ENCODE results near the gene ITPA.

Gene ITPA

DNA sequence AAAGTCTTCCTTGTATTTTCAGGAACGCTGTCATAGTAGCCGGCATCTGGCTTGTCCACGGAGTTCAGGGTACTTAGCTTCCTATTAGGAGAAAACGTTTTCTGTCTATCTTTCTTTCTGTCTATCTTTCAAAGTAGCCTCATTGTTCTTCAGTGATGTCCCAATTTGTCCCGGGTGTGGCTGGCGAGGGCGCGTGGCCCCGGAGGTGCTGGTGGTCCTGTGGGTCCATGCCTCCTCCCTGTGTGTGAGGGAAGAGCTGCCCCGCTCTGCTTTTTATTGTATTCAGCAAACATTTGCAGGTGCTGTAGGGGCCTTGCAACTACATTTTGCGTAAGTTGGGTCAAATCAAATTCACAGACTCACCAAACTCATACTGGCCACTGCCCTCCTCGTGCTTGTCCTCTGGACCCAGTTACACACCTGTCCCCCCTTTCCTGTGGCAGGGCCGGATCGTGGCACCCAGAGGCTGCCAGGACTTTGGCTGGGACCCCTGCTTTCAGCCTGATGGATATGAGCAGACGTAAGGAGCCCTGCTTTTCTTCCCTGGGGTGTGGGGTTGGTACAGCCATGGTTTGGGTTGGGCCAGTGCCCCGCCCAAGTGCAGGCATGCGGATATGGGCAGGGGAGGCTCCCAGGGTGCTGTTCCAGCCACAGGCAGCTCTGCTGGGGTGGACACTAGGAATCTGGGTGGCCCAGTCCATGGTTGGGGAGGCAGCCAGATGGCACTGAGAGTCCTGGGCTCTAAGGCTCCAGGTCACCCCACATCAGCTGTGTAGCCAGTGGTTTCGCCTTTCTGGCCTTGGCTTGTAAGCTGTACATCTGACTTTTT is 12.3 kb downstream of the ITPA start:
- no peak for DNase-seq (ENCODE audit: low read depth, low spot score)
- Histone ChIP-seq H3K27ac (ENCODE audit: low read length) (no peak overlapping the region), H3K4me1 (ENCODE audit: control insufficient read depth, insufficient read depth, low read length) (no peaks in the 10 kb centered on the region; the same call in 1 of the 2 replicates), H3K9me3 (ENCODE audit: control insufficient read depth, insufficient read depth, low read length) (no peaks in the 10 kb centered on the region), H3K27me3 (ENCODE audit: control insufficient read depth, insufficient read depth, low read length) (no peaks in the 10 kb centered on the region), H3K4me3 (ENCODE audit: low read length) (no peak overlapping the region), H3K36me3 (ENCODE audit: control insufficient read depth, insufficient read depth, low read length) (peaks cover 19% of the 10 kb centered on the region)
- WGBS (ENCODE audit: insufficient coverage, insufficient read length): no CpG with 5 or more reads among the region's 18 CpGs

DNA sequence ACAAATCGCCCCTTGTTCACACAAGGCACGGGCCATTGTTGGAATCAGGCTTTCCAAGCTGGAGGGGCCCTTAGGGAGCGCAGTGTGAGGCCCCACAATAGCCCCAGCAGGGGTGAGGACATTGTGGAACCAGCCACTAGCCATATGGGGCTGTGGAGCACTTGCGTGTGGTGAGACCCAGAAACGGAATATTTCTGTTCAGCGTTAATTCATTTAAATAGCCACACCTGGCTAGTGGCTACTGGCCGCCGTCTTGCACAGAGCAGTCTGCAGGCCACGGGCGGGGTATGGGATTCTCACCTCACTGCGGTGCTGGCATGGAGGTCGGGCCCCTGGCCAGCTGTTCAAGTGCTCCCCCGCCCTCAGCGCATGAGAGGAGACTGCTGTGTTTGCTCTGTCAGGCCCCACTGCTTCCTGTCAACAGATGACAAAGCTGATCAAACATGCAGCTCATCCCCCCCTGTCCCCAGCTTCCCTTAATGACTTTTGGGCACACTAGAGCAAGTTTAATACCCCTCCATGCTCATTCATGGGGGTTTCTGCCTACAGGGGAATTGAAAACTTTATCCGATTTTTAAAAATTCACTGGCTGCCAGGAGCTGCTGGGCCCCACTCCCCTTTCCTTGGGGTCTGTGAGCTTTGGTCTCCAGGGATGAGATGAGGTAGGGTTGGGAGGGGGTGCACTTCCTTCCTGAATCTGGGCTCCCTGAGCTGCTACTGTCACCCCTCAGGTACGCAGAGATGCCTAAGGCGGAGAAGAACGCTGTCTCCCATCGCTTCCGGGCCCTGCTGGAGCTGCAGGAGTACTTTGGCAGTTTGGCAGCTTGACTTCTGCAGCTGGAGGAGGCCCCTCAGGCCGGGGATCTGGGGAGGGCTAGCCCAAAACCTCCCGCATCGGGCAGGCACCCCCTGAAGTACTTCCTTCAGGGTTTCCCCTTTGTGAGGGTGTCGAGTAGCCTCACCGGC is 13.6 kb downstream of the ITPA start:
- Histone ChIP-seq H3K27ac (ENCODE audit: low read length) (no peak overlapping the region), H3K36me3 (ENCODE audit: control insufficient read depth, insufficient read depth, low read length) (peaks cover 25% of the 10 kb centered on the region), H3K27me3 (ENCODE audit: control insufficient read depth, insufficient read depth, low read length) (no peaks in the 10 kb centered on the region), H3K4me1 (ENCODE audit: control insufficient read depth, insufficient read depth, low read length) (no peaks in the 10 kb centered on the region; the same call in 1 of the 2 replicates), H3K9me3 (ENCODE audit: control insufficient read depth, insufficient read depth, low read length) (no peaks in the 10 kb centered on the region), H3K4me3 (ENCODE audit: low read length) (no peak overlapping the region)
- no peak for DNase-seq (ENCODE audit: low read depth, low spot score)
- no CpG with 5 or more reads among the region's 25 CpGs for WGBS (ENCODE audit: insufficient coverage, insufficient read length)

DNA sequence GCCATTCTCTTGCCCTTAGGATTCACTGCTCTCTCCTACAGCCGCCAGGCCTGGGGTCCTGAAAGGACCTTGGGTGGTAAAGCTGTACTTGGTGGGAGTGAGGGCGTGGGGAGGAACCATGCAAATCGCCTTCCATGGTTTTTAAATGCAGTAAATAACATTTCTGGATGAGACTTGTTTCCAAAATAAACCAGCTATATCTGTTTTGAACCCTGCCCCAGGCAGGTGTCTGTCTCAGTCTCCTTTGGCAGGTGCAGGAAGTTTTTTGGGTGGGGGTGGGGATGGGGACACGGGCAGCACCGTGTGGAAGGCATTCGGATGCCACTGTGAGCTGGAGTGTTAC is 14.3 kb downstream of the ITPA start:
- no peaks in the 10 kb centered on the region; the same call in 1 of the 2 replicates for H3K4me1 ChIP-seq (ENCODE audit: control insufficient read depth, insufficient read depth, low read length)
- peaks cover 25% of the 10 kb centered on the region for H3K36me3 ChIP-seq (ENCODE audit: control insufficient read depth, insufficient read depth, low read length)
- no peaks in the 10 kb centered on the region for H3K27me3 ChIP-seq (ENCODE audit: control insufficient read depth, insufficient read depth, low read length)
- H3K27ac ChIP-seq (ENCODE audit: low read length): no peak overlapping the region
- no peaks in the 10 kb centered on the region for H3K9me3 ChIP-seq (ENCODE audit: control insufficient read depth, insufficient read depth, low read length)
- no peak overlapping the region for H3K4me3 ChIP-seq (ENCODE audit: low read length)
- DNase-seq (ENCODE audit: low read depth, low spot score): no peak
- WGBS (ENCODE audit: insufficient coverage, insufficient read length): no CpG with 5 or more reads among the region's 6 CpGs

DNA sequence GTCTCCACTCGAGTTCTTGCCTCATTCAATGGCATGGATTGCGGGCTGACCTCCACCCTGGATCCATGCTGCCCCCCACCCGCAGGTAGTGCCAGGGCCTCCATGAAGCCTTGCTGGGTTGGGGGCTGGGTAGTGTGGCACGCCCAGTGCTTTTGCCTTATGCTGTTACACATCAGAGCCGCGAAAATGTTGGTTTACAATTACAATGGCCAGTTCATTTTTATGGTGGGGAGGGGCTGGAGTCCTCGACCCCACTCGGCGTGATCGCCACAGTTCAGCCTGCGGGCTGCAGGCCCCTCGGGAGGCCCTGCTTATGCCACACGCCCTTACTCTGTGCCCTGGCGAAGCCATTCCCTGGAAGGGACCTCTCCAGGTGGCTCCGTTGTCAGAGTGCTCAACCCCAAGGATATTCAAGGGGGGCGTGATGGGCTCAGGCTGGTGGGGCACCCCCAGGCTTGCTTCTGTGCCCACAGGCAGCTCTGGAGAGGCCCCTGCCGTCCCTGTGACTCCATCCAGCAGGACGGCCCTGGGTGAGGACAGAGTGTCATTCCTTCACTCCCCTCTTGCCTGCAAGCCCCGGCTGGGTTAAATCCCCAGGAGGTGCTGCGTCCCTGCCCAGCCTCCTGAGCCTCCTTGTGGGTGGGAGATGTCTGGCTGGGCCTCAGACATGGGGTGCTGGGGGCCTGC is 14.8 kb downstream of the ITPA start:
- DNase-seq (ENCODE audit: low read depth, low spot score): no peak

DNA sequence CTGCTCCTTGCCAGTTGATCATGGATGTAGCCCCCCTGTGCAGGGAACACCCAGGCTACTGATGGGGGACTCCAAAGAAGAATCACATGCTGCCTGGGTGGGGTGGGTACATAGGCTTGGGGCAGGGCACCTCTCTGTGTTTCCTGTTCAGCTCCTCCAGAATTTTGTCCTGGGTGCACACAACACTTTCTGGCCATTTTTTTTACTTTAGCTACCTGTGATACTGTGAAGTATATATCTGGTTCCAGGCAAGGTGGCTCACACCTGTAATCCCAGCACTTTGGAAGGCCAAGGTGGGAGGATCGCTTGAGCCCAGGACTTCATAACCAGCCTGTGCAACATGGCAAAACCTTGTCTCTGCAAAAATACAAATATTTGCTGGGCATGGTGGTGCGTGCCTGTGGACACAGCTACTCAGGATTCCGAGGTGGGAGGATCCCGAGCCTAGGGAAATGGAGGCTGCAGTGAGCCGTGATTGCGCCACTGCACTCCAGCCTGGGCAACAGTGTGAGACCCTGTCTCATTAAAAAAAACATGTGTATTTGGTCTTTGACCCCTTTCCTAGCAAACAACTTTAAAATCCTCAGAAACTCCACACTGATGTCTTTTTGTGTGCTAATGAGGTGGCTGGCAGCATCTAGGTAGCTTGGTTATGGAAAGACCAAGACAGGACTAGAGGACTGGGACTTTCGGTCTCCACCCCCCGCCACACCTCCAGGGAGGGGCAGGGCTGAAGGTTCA is 15.6 kb downstream of the ITPA start:
- H3K27ac ChIP-seq (ENCODE audit: low read length): no peak overlapping the region
- H3K9me3 ChIP-seq (ENCODE audit: control insufficient read depth, insufficient read depth, low read length): no peaks in the 10 kb centered on the region
- H3K4me3 ChIP-seq (ENCODE audit: low read length): no peak overlapping the region
- no peak for DNase-seq (ENCODE audit: low read depth, low spot score)
- WGBS (ENCODE audit: insufficient coverage, insufficient read length): no CpG with 5 or more reads among the region's 8 CpGs
- H3K36me3 ChIP-seq (ENCODE audit: control insufficient read depth, insufficient read depth, low read length): peaks cover 30% of the 10 kb centered on the region
- H3K4me1 ChIP-seq (ENCODE audit: control insufficient read depth, insufficient read depth, low read length): no peaks in the 10 kb centered on the region; the same call in 1 of the 2 replicates
- no peaks in the 10 kb centered on the region for H3K27me3 ChIP-seq (ENCODE audit: control insufficient read depth, insufficient read depth, low read length)

More for the DNA sequence above, 14.8 kb downstream of the ITPA start:
- Histone ChIP-seq H3K4me3 (ENCODE audit: low read length) (no peak overlapping the region), H3K27ac (ENCODE audit: low read length) (no peak overlapping the region), H3K27me3 (ENCODE audit: control insufficient read depth, insufficient read depth, low read length) (no peaks in the 10 kb centered on the region), H3K9me3 (ENCODE audit: control insufficient read depth, insufficient read depth, low read length) (no peaks in the 10 kb centered on the region), H3K36me3 (ENCODE audit: control insufficient read depth, insufficient read depth, low read length) (peaks cover 25% of the 10 kb centered on the region), H3K4me1 (ENCODE audit: control insufficient read depth, insufficient read depth, low read length) (no peaks in the 10 kb centered on the region; the same call in 1 of the 2 replicates)
- WGBS (ENCODE audit: insufficient coverage, insufficient read length): no CpG with 5 or more reads among the region's 20 CpGs

DNA sequence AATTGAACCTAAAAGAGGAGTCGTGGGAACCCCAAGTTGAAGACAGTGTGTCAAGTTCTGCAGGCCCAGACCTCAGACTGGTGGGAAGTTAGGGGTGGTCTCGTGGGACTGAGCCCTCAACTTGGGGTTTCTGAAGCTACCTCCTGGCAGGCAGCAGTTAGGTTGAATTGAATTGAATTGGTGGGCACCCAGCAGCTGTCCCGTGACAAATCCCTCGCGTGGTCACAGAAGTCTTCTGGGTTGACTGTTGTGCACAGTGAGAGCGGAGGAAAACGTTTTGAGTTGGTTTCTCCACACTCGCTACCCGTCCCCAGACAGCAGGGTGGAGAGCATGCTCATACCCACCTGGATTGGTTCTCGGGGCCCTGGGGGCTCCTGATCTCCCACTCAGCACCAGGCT is 16.8 kb downstream of the ITPA start:
- no peaks in the 10 kb centered on the region for H3K27me3 ChIP-seq (ENCODE audit: control insufficient read depth, insufficient read depth, low read length)
- no peak overlapping the region for H3K4me3 ChIP-seq (ENCODE audit: low read length)
- peaks cover 31% of the 10 kb centered on the region for H3K36me3 ChIP-seq (ENCODE audit: control insufficient read depth, insufficient read depth, low read length)
- no peaks in the 10 kb centered on the region for H3K9me3 ChIP-seq (ENCODE audit: control insufficient read depth, insufficient read depth, low read length)
- no peak overlapping the region for H3K27ac ChIP-seq (ENCODE audit: low read length)
- H3K4me1 ChIP-seq (ENCODE audit: control insufficient read depth, insufficient read depth, low read length): no peaks in the 10 kb centered on the region; the same call in 1 of the 2 replicates
- no peak for DNase-seq (ENCODE audit: low read depth, low spot score)
- WGBS (ENCODE audit: insufficient coverage, insufficient read length): no CpG with 5 or more reads among the region's 10 CpGs

DNA sequence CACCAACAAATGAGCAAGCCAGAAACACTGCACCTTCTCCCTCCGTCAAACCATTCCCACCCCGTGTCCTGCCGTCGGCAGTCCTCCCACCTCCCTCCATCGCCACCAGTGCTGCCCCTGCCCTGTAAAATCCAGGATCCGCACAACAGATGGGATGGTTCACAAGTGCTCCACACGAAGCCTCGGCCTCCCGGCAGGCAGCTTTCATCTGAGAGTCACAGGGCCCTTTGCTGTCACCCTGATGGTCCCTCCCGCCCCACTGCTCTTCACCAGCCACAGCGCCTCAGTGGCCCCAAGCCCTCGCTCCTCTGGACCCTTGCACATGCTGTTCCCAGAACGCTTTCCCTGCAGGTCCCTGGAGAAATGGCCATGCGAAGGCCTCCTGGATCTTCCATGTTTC is 17.6 kb downstream of the ITPA start:
- no peak for DNase-seq (ENCODE audit: low read depth, low spot score)
- no peaks in the 10 kb centered on the region for H3K27me3 ChIP-seq (ENCODE audit: control insufficient read depth, insufficient read depth, low read length)
- WGBS (ENCODE audit: insufficient coverage, insufficient read length): no CpG with 5 or more reads among the region's 14 CpGs
- no peak overlapping the region for H3K27ac ChIP-seq (ENCODE audit: low read length)
- no peaks in the 10 kb centered on the region; the same call in 1 of the 2 replicates for H3K4me1 ChIP-seq (ENCODE audit: control insufficient read depth, insufficient read depth, low read length)
- no peak overlapping the region for H3K4me3 ChIP-seq (ENCODE audit: low read length)
- H3K36me3 ChIP-seq (ENCODE audit: control insufficient read depth, insufficient read depth, low read length): peaks cover 26% of the 10 kb centered on the region
- H3K9me3 ChIP-seq (ENCODE audit: control insufficient read depth, insufficient read depth, low read length): no peaks in the 10 kb centered on the region

DNA sequence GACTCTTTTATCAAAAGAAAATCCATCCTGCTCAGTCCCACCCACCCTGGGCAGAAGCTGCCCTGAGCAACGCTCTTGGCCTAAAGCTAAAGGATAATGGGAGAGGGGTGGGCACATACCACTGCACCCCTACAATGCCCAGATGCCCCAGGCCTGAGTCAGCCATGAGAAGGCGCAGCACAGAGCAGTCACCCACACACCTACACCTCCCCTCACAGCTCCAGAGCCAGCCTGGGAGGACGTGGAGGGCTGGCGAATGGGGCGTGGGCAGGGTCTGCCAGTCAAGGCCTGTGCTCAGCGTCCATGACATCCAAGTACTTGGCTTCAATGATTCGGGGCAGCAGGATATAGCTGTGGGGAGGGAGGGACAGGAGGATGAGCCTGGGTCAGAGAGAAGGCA is 18.2 kb downstream of the ITPA start:
- Histone ChIP-seq H3K4me1 (ENCODE audit: control insufficient read depth, insufficient read depth, low read length) (no peaks in the 10 kb centered on the region; the same call in 1 of the 2 replicates), H3K4me3 (ENCODE audit: low read length) (no peak overlapping the region), H3K36me3 (ENCODE audit: control insufficient read depth, insufficient read depth, low read length) (peaks cover 26% of the 10 kb centered on the region; the same call in 1 of the 2 replicates), H3K27me3 (ENCODE audit: control insufficient read depth, insufficient read depth, low read length) (no peaks in the 10 kb centered on the region), H3K27ac (ENCODE audit: low read length) (no peak overlapping the region), H3K9me3 (ENCODE audit: control insufficient read depth, insufficient read depth, low read length) (no peaks in the 10 kb centered on the region)
- DNase-seq (ENCODE audit: low read depth, low spot score): no peak
- WGBS (ENCODE audit: insufficient coverage, insufficient read length): no CpG with 5 or more reads among the region's 7 CpGs

DNA sequence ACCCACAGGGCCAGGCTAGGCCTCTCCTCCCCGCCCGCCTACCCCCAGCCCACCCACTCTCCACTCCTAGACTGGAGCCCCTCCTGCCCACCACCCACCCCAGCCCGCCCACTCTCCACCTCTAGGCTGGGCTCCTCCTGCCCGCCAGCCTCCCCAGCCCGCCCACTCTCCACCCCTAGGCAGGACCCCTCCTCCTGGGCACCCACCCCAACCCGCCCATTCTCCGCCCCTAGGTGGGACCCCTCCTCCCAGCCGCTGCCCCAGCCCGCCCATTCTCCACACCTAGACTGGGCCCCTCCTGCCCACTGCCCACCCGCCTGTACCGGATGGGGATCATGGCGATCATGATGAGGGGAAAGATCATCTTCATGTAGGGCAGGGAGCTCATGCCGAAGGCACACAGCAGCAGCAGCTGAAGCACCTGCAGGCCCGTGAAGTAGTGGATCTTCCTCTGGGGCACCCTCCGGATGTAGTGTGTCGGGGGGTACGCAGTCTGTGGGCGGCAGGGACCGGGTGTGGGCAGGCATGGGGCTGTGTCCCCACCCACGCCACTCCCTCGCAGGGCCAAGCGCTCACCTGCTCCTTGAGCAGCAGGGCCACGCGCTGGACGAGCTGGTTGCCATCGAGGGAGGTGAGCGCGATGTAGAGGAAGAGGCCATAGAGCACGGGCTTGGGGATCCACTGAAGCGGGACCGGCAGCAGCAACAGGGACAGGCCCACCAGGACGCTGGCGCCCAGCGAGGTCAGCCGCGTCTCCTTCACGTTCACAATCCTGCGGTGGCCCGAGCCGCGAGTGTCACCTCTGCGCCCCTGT is 18.8 kb downstream of the ITPA start:
- H3K9me3 ChIP-seq (ENCODE audit: control insufficient read depth, insufficient read depth, low read length): no peaks in the 10 kb centered on the region
- no peaks in the 10 kb centered on the region for H3K4me1 ChIP-seq (ENCODE audit: control insufficient read depth, insufficient read depth, low read length)
- no CpG with 5 or more reads among the region's 42 CpGs for WGBS (ENCODE audit: insufficient coverage, insufficient read length)
- H3K4me3 ChIP-seq (ENCODE audit: low read length): no peak overlapping the region
- no peak for DNase-seq (ENCODE audit: low read depth, low spot score)
- H3K27me3 ChIP-seq (ENCODE audit: control insufficient read depth, insufficient read depth, low read length): no peaks in the 10 kb centered on the region
- H3K27ac ChIP-seq (ENCODE audit: low read length): no peak overlapping the region
- H3K36me3 ChIP-seq (ENCODE audit: control insufficient read depth, insufficient read depth, low read length): peaks cover 25% of the 10 kb centered on the region; the same call in 1 of the 2 replicates
